Uterus (tissue), 2 donors: ENCODE measurements around the gene GPR173.

Experiments
- CTCF ChIP-seq, 4 experiments: fragments of 200-600 bp in 2 of 4; fragments of 450-650 bp in 2 of 4; sonication (generic) in 2 of 4; IDR thresholded peaks; one replicate each; pipeline ENCODE4 v1.5.1; 2016 to 2019; ENCODE audit warnings: antibody characterized with exemption in 4 of 4, mild to moderate bottlenecking in 2 of 4, moderate library complexity in 1 of 4
- POLR2A ChIP-seq, 2 donors: fragments of 450-650 bp; IDR thresholded peaks; one replicate each; pipeline ENCODE4 v1.6.1; 2016; ENCODE audit warnings: antibody characterized with exemption in 2 of 2, mild to moderate bottlenecking in 1 of 2, moderate library complexity in 1 of 2

GRCh38 chrX:53095796-53096195 is 47.2 kb downstream of the GPR173 start:
- TF ChIP-seq CTCF (IDR thresholded peaks at IDR 0.05) (no peak), POLR2A (IDR thresholded peaks at IDR 0.05) (no peak)
